Left ventricle myocardium inferior (tissue), 1 donor: Measurements from ENCODE around the gene PUM1. TPM values are rescaled to one million over a fixed set of nuclear protein-coding genes. Genes with fewer than 3 reads are reported as not detected.
A peak's percentile ranks its signal among the peaks of the same experiment; 100 is the strongest.

Source experiments
- DNase-seq: peaks from one replicate; pipeline ENCODE4 v3.0.0-alpha.2; 2020
- H3K27ac ChIP-seq: fragments of 200-600 bp; replicated peaks from 2 replicates; pipeline ENCODE4 v1.8.0; 2021
- H3K27me3 ChIP-seq: fragments of 200-600 bp; 2 replicates; pipeline ENCODE4 v1.8.0; 2021; ENCODE audit warnings: low read depth
- H3K36me3 ChIP-seq: fragments of 200-600 bp; 2 replicates; pipeline ENCODE4 v1.8.0; 2021
- H3K4me1 ChIP-seq: fragments of 200-600 bp; 2 replicates; pipeline ENCODE4 v1.8.0; 2021
- H3K4me3 ChIP-seq: fragments of 200-600 bp; 2 replicates; pipeline ENCODE4 v1.8.0; 2021; ENCODE audit warnings: mild to moderate bottlenecking, moderate library complexity
- H3K9me3 ChIP-seq: fragments of 200-600 bp; replicated peaks from 2 replicates; pipeline ENCODE4 v1.8.0; 2021
- intact Hi-C: fragments of 100-400 bp; cut with micrococcal nuclease; formaldehyde crosslinking; loops from one replicate; pipeline ENCODE4 v1.11.0; 2022
- total RNA-seq: library from RNA; stranded (reverse); fragmentation: NEBNext Ultra II Directional; extraction: Animal tissue kit (Norgen Biotek cat#: 25700); gene quantifications from one replicate; pipeline ENCODE4 v1.2.1, GENCODE V29; 2021
- TF ChIP-seq, protein P1 (sequence below): fragments of 200-600 bp; IDR thresholded peaks from 2 replicates; pipeline ENCODE4 v1.8.0; 2021; ENCODE audit warnings: antibody characterized with exemption, mild to moderate bottlenecking, borderline replicate concordance
- donor health status: DM: no; HTN: yes; CAD: no; lungs with severe emphysema.

PUM1 gene
- total RNA-seq, 1 donor from 2014 or later = 80.1 TPM

DNA sequence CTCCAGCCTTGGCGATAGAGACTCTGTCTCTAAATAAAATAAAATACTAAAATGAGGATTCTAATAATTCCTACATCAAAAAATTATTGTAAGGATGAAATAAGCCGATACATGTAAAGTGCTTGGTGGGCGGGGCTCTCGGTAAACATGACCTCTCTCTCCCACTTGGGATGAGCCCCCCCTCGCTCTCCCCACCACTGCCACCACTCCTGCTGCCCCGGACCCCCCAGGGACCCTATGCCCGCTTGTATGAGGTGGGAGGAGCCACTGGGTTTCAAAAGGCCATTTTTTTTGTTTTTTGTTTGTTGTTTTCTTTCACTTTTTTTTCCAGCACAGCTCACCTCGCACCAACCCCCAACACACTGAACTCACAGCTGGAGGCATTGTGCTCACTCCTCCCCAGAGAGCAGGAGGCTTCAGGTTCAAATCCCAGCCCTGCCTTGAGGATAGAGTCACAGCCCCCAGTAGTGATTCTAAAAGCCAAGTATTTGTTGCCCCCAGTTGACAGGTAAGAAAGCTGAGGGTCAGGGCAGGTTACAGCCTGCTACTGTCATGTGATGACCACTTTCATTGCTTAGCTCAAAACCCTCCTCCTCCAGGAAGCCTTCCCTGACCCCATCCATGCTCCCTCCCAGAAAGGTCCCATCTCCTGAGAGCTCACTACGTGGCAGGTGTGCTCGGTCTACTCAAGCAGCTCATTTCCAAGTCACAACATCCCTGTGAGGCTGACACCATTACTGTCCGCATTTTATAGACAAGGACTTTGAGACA, 161.1 kb downstream of the PUM1 start:
- H3K4me3 ChIP-seq = no peak overlapping the region
- no peaks in the 10 kb centered on the region for H3K9me3 ChIP-seq
- H3K27me3 ChIP-seq = no peaks in the 10 kb centered on the region
- peak overlapping the region; percentile 73 for H3K27ac ChIP-seq
- DNase-seq = peak; percentile 8
- peaks cover 59% of the 10 kb centered on the region for H3K4me1 ChIP-seq
- no peaks in the 10 kb centered on the region for H3K36me3 ChIP-seq
- TF ChIP-seq, protein P1, sequence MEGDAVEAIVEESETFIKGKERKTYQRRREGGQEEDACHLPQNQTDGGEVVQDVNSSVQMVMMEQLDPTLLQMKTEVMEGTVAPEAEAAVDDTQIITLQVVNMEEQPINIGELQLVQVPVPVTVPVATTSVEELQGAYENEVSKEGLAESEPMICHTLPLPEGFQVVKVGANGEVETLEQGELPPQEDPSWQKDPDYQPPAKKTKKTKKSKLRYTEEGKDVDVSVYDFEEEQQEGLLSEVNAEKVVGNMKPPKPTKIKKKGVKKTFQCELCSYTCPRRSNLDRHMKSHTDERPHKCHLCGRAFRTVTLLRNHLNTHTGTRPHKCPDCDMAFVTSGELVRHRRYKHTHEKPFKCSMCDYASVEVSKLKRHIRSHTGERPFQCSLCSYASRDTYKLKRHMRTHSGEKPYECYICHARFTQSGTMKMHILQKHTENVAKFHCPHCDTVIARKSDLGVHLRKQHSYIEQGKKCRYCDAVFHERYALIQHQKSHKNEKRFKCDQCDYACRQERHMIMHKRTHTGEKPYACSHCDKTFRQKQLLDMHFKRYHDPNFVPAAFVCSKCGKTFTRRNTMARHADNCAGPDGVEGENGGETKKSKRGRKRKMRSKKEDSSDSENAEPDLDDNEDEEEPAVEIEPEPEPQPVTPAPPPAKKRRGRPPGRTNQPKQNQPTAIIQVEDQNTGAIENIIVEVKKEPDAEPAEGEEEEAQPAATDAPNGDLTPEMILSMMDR = no peak
- intact Hi-C loops = no loop called here

DNA sequence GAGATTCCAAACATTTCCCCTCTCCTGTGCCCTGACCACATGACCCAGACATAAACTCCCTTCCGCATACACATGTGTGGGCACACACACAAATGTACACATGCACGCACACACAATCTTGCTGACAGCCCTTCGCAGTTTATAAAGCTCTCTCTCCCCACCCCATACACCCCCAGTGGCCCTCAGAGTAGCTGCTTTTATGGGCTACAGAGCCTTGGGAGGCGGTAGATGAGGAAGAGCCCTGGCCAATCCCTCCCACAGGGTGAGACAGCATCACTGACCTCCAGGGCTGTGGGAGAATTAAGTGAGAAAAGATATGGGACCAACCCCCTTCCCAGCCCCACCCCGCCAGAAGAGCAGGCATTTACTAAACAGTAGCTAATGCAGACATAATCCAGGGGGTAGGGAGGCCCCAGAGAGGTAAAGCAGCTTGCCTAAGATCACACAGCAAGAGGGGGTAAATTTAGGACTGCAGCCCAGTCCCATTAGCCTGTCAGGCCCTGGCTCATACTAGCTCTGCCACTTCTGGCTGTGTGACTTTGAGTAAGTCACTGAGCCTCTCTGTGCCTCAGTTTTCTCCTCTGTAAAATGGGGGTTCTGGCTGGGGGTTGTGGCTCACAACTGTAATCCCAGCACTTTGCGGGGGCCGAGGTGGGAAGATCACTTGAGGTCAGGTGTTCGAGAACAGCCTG, 162.0 kb downstream of the PUM1 start:
- Histone ChIP-seq H3K4me1 (peaks cover 53% of the 10 kb centered on the region), H3K27ac (peak overlapping the region; percentile 73), H3K4me3 (no peak overlapping the region), H3K27me3 (no peaks in the 10 kb centered on the region), H3K36me3 (no peaks in the 10 kb centered on the region), H3K9me3 (no peaks in the 10 kb centered on the region)
- peak; percentile 4 for DNase-seq
- intact Hi-C loops = no loop called here
- TF ChIP-seq, protein P1 = no peak

DNA sequence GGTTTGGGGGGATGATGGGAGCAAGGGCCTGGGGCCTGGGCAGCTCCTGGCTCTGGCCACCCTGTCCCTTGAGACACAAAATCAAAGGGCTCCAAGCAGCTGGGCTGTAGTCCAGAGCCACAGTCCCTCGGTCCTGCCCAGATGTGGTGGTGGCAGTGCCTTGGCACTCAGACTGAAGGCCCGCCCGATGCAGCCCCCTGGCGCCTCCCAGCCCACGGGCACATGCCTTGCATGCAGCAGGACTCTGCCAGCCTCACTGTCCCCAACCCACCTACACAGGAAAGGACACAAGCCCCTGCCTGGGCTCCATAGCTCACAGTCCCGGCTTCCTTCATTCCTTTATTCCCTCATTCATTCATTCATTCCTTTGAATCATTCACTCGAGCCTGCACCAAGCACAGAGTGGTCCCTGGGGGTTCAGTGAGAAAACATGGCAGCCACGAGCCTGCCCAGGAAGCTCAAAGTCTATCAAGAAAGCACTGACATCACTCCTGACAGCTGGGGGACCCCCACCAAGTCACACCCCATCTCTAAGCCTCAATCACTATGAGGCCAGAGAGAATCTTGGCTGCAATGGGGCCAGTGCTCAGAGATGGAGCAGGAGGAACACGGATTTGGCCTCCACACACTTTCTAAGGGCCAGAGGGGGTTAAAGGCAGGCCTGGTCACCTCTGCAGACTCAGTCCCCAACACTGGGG, 162.8 kb downstream of the PUM1 start:
- peak; percentile 9 for DNase-seq
- intact Hi-C loops = no loop called here
- TF ChIP-seq, protein P1 = no peak
- Histone ChIP-seq H3K27me3 (no peaks in the 10 kb centered on the region), H3K4me3 (no peak overlapping the region), H3K36me3 (no peaks in the 10 kb centered on the region), H3K27ac (peak overlapping the region; percentile 73), H3K4me1 (peaks cover 49% of the 10 kb centered on the region), H3K9me3 (no peaks in the 10 kb centered on the region)

DNA sequence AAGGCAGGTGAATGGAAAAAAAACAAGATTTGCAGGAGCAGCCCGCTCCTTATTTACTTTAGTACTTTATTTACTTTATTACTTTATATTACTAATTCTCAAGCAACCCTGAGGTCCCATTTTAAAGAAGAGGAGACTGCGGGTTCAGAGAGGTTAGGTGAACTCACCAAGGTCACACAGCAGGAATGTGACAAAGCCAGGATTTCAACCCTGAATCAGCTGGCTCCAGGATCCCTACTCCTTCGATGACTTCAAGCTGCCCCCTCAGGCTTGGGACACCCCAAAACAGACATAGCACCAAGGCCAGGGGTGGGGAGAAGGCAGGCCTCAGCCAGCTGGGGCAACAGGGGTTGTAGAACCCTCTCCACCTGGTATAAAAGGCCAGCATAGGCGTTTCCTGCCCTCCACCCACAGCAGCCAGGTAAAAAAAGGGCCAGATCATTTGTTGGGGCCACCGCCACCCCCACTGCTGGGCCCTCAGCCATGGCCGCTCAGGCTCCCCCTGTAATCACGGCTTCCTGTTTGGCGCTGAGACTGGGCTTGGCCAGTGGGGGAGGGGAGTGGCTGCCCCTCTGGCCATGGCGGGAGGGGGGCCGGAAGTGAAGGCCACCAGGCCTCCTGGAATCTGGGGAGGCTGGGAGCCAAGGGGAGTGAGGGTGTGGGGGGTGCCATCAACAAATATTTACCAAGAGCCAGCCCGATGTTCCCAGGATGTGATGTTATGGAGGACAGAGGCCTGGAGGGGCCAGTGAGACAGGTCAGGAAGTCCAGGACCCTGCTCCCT, 163.5 kb downstream of the PUM1 start:
- peak; percentile 54 for DNase-seq
- TF ChIP-seq, protein P1 = no peak
- Histone ChIP-seq H3K4me3 (no peak overlapping the region), H3K36me3 (no peaks in the 10 kb centered on the region), H3K4me1 (peaks cover 42% of the 10 kb centered on the region), H3K9me3 (no peaks in the 10 kb centered on the region), H3K27me3 (no peaks in the 10 kb centered on the region), H3K27ac (peak overlapping the region; percentile 73)
- intact Hi-C loops = no loop called here
